Natural killer cell (primary cell): Measurements from ENCODE around the gene CFAP58. TPM values are rescaled to one million over a fixed set of nuclear protein-coding genes. Genes with fewer than 3 reads are reported as not detected.

Experiments used
- ATAC-seq, 3 donors: fragments of 150-1000 bp in 2 of 3; fragments of 200-7000 bp in 1 of 3; cut with Tn5 transposase; 1 replicate in 1 of 3; 2 replicates in 2 of 3; pipeline ENCODE4 v1.10.0; 2021; ENCODE audit warnings: mild to moderate bottlenecking in 2 of 3, moderate library complexity in 2 of 3
- DNase-seq, 2 donors: peaks; one replicate each; pipeline versions ENCODE4 v3.0.0 to v3.0.0-alpha.2; 2013 to 2021; ENCODE audit warnings: mixed read lengths in 1 of 2
- H3K27ac ChIP-seq: one replicate; pipeline ENCODE4 v1.5.1; 2013; ENCODE audit warnings: mild to moderate bottlenecking, low read length
- H3K27me3 ChIP-seq: one replicate; pipeline ENCODE4 v1.6.1; 2013; ENCODE audit warnings: low read length; ENCODE audit not compliant: control insufficient read depth, insufficient read depth
- H3K36me3 ChIP-seq: one replicate; pipeline ENCODE4 v1.6.1; 2013; ENCODE audit warnings: low read length; ENCODE audit not compliant: control insufficient read depth, insufficient read depth
- H3K4me1 ChIP-seq: one replicate; pipeline ENCODE4 v1.6.1; 2013; ENCODE audit warnings: low read length; ENCODE audit not compliant: control insufficient read depth, insufficient read depth
- H3K4me3 ChIP-seq: one replicate; pipeline ENCODE4 v1.5.1; 2013; ENCODE audit warnings: low read length
- H3K9me3 ChIP-seq: one replicate; pipeline ENCODE4 v1.6.1; 2013; ENCODE audit warnings: low read length; ENCODE audit not compliant: control insufficient read depth, insufficient read depth
- H3K27ac Mint-ChIP-seq, 2 donors: one replicate each; pipeline ENCODE4 v1.8.0; 2022; ENCODE audit warnings: mild to moderate bottlenecking in 2 of 2, mixed read lengths in 2 of 2, moderate library complexity in 1 of 2
- H3K27me3 Mint-ChIP-seq, 2 donors: one replicate each; pipeline ENCODE4 v1.8.0; 2022; ENCODE audit warnings: low read depth in 2 of 2, mixed read lengths in 2 of 2
- H3K36me3 Mint-ChIP-seq: one replicate; pipeline ENCODE4 v1.8.0; 2022; ENCODE audit warnings: mixed read lengths
- H3K4me1 Mint-ChIP-seq, 2 donors: one replicate each; pipeline ENCODE4 v1.8.0; 2022; ENCODE audit warnings: mixed read lengths in 2 of 2
- H3K4me3 Mint-ChIP-seq: one replicate; pipeline ENCODE4 v1.8.0; 2022; ENCODE audit warnings: mild to moderate bottlenecking, moderate library complexity, mixed read lengths
- H3K9me3 Mint-ChIP-seq, 2 donors: one replicate each; pipeline ENCODE4 v1.8.0; 2022; ENCODE audit warnings: mixed read lengths in 2 of 2
- CTCF ChIP-seq: fragments of 200-600 bp; IDR thresholded peaks from one replicate; pipeline ENCODE4 v1.8.0; 2022; ENCODE audit warnings: antibody characterized with exemption
- WGBS: methylation state at CpG from one replicate; pipeline ENCODE4 v1.1.7; 2013; ENCODE audit warnings: missing lambda C conversion rate; ENCODE audit not compliant: insufficient coverage; 5-methylcytosine and 5-hydroxymethylcytosine counted together
- intact Hi-C: fragments of 100-400 bp; cut with micrococcal nuclease; formaldehyde crosslinking; loops from one replicate; pipeline ENCODE4 v1.14.2; 2022
- total RNA-seq, 4 donors: library from RNA; stranded (reverse); fragments of 120-200 nt in 1 of 4; gene quantifications; one replicate each; pipeline versions ENCODE4 v1.2.3 to v1.2.4, GENCODE V29; 2013 to 2022

CFAP58 gene
- total RNA-seq, 3 donors from 2014 or later (not counting 1 experiment from before 2014, with no cell fraction given): 0.07 to 0.15 (median 0.11) TPM

GRCh38 chr10:104324931-104325330 lies 28.7 kb upstream of the CFAP58 start:
- no peaks in the 10 kb centered on the region for H3K27me3 Mint-ChIP-seq
- DNase-seq (no peak), ATAC-seq (no peak)
- H3K36me3 Mint-ChIP-seq: no peaks in the 10 kb centered on the region
- Histone ChIP-seq H3K27me3 (no peaks in the 10 kb centered on the region), H3K4me1 (peaks cover 96% of the 10 kb centered on the region), H3K9me3 (no peaks in the 10 kb centered on the region), H3K36me3 (peaks cover 3% of the 10 kb centered on the region), H3K27ac (peak overlapping the region; percentile 94), H3K4me3 (no peak overlapping the region)
- peaks cover 100% of the 10 kb centered on the region in 2 donors for H3K4me1 Mint-ChIP-seq
- no peaks in the 10 kb centered on the region for H3K9me3 Mint-ChIP-seq
- peak overlapping the region; percentile 82 for H3K4me3 Mint-ChIP-seq
- WGBS: 85% methylated on average over 10 of the region's 10 CpGs
- intact Hi-C loops: loop anchor here (10.0 kb wide), 1 partner anchor 410 kb away; the partner anchor contains the start of gene STN1
- no peak for TF ChIP-seq CTCF
- peak overlapping the region; percentile 98 to 100 for H3K27ac Mint-ChIP-seq

- Mint-ChIP-seq H3K36me3 (no peaks in the 10 kb centered on the region), H3K27ac (peak overlapping the region; percentile 98 to 100), H3K27me3 (no peaks in the 10 kb centered on the region), H3K9me3 (no peaks in the 10 kb centered on the region), H3K4me3 (peak overlapping the region; percentile 82), H3K4me1 (peaks cover 100% of the 10 kb centered on the region in 2 donors)
- Histone ChIP-seq H3K27me3 (no peaks in the 10 kb centered on the region), H3K36me3 (peaks cover 2% of the 10 kb centered on the region), H3K4me1 (peaks cover 100% of the 10 kb centered on the region), H3K27ac (peak overlapping the region; percentile 94), H3K4me3 (no peak overlapping the region), H3K9me3 (no peaks in the 10 kb centered on the region)
- ATAC-seq: no peak
- intact Hi-C loops: loop anchor here (10.0 kb wide), 1 partner anchor 411 kb away; the partner anchor contains the start of gene STN1
- no peak for TF ChIP-seq CTCF
- WGBS: 53% methylated on average over 28 of the region's 28 CpGs
- peak in 1 of 2 donors; percentile 23 for DNase-seq
Measured at GRCh38 chr10:104325436-104326435, 27.9 kb upstream of the CFAP58 start.

GRCh38 chr10:104326991-104327610 lies 26.5 kb upstream of the CFAP58 start:
- H3K4me3 Mint-ChIP-seq: peak overlapping the region; percentile 82
- H3K9me3 Mint-ChIP-seq: no peaks in the 10 kb centered on the region

More at GRCh38 chr10:104326991-104327610, 26.5 kb upstream of the CFAP58 start:
- ATAC-seq: no peak
- Histone ChIP-seq H3K4me3 (no peak overlapping the region), H3K36me3 (peaks cover 6% of the 10 kb centered on the region), H3K4me1 (peaks cover 98% of the 10 kb centered on the region), H3K9me3 (no peaks in the 10 kb centered on the region), H3K27me3 (no peaks in the 10 kb centered on the region), H3K27ac (peak overlapping the region; percentile 94)
- peak overlapping the region; percentile 98 to 100 for H3K27ac Mint-ChIP-seq
- WGBS: 92% methylated on average over 9 of the region's 9 CpGs
- H3K36me3 Mint-ChIP-seq: no peaks in the 10 kb centered on the region
- intact Hi-C loops: loop anchor here (10.0 kb wide), 1 partner anchor 412 kb away; the partner anchor contains the start of gene STN1
- H3K27me3 Mint-ChIP-seq: no peaks in the 10 kb centered on the region
- H3K4me1 Mint-ChIP-seq: peaks cover 99 to 100% of the 10 kb centered on the region in 2 donors
- DNase-seq: no peak
- no peak for TF ChIP-seq CTCF
